ENCODE measurements around the gene ELOVL5.

ELOVL5 gene

DNA sequence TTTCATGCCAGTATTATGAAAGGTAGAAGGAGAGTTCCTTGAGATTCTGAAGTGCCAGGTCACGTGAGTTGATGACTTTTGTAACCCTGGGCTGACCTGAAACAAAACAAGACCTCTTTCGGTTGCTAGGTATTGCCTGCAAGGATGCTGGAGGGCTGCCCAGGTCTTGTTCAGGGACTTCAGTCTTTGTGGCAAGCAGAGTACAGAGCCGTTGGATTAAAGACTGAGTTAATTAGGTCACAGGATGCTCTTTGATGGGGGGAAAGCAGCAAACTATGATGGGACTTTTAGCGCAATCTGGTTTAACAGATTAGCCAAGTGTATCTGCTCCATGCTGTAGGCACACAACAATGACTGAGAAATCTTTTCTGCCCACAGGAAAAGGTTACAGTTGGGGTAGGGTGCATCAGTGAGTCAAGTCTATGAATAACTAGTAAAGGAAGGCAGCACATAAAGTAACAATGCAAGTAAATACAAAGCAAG, 12.8 kb upstream of the ELOVL5 start:
- Mint-ChIP-seq H3K36me3 (ENCODE audit: low read depth) (peaks cover 4% of the 10 kb centered on the region), H3K27ac (no peak overlapping the region), H3K4me1 (peaks cover 52% of the 10 kb centered on the region), H3K9me3 (peaks cover 25% of the 10 kb centered on the region), H3K27me3 (ENCODE audit: low read depth, poor library complexity) (peaks cover 7% of the 10 kb centered on the region), H3K4me3 (no peak overlapping the region)
- TF ChIP-seq, protein P1, sequence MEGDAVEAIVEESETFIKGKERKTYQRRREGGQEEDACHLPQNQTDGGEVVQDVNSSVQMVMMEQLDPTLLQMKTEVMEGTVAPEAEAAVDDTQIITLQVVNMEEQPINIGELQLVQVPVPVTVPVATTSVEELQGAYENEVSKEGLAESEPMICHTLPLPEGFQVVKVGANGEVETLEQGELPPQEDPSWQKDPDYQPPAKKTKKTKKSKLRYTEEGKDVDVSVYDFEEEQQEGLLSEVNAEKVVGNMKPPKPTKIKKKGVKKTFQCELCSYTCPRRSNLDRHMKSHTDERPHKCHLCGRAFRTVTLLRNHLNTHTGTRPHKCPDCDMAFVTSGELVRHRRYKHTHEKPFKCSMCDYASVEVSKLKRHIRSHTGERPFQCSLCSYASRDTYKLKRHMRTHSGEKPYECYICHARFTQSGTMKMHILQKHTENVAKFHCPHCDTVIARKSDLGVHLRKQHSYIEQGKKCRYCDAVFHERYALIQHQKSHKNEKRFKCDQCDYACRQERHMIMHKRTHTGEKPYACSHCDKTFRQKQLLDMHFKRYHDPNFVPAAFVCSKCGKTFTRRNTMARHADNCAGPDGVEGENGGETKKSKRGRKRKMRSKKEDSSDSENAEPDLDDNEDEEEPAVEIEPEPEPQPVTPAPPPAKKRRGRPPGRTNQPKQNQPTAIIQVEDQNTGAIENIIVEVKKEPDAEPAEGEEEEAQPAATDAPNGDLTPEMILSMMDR (IDR thresholded peaks at IDR 0.05), result no peak
- DNase-seq, result no peak

DNA sequence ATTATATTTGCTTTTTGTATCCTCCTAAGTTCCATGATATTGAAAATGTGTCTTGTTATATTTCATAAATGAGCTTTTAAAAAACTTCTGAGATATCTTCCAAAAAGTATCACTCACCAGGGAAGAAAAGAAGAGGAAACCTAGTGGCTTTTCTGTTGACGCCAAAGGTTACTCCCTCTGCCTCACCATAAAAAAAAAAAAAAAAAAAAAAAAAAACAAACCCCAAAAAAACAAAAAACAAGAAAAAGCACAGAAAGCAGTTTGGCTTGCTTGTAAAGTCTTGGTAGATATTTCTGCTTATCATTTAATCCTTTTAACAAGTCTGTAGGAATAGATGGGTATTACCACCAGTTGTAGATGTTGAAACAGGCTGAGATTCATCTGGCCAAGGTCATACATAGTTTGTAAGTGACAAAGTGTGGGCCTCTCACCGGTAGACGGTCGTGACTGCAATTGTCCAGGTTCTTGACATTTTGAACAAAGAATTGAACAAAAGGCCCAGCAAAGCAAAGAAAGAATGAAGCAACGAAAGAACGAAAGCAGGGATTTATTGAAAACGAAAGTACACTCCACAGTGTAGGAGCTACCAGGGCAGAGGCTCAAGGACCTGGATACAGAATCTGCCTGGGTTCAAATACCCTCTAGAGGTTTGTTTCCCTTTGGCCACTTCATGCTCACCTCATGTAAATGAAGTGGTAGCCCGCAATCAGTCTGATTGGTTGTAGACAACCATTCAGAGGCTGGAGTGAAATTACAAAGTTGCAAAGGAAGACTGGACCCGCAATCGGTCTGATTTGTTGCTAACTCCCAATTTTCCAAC, 11.6 kb upstream of the ELOVL5 start:
- peak overlapping the region; percentile 81 for H3K4me3 Mint-ChIP-seq
- DNase-seq, result no peak
- peaks cover 4% of the 10 kb centered on the region for H3K36me3 Mint-ChIP-seq (ENCODE audit: low read depth)
- peak overlapping the region; percentile 100 for H3K27ac Mint-ChIP-seq
- H3K4me1 Mint-ChIP-seq, result peaks cover 52% of the 10 kb centered on the region
- peaks cover 7% of the 10 kb centered on the region for H3K27me3 Mint-ChIP-seq (ENCODE audit: low read depth, poor library complexity)
- TF ChIP-seq, protein P1 (IDR thresholded peaks at IDR 0.05), result no peak
- H3K9me3 Mint-ChIP-seq, result peaks cover 25% of the 10 kb centered on the region

DNA sequence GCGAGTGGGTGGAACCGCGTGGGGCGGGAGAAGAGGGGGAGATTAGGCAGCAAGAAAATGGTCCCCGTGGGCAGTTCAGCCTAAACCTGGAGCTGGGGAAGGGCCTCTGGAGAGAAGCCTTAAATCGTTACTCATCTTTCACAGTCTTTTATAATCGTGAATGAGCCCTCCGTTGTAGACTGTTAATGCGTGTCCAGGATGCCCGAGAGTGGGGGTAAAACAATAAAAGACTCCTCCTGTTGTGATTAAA, 11.0 kb upstream of the ELOVL5 start:
- Mint-ChIP-seq H3K27me3 (ENCODE audit: low read depth, poor library complexity) (peaks cover 7% of the 10 kb centered on the region), H3K4me3 (peak overlapping the region; percentile 81), H3K36me3 (ENCODE audit: low read depth) (peaks cover 4% of the 10 kb centered on the region), H3K27ac (peak overlapping the region; percentile 100), H3K4me1 (peaks cover 52% of the 10 kb centered on the region), H3K9me3 (peaks cover 25% of the 10 kb centered on the region)
- TF ChIP-seq, protein P1 (IDR thresholded peaks at IDR 0.05), result no peak
- no peak for DNase-seq

DNA sequence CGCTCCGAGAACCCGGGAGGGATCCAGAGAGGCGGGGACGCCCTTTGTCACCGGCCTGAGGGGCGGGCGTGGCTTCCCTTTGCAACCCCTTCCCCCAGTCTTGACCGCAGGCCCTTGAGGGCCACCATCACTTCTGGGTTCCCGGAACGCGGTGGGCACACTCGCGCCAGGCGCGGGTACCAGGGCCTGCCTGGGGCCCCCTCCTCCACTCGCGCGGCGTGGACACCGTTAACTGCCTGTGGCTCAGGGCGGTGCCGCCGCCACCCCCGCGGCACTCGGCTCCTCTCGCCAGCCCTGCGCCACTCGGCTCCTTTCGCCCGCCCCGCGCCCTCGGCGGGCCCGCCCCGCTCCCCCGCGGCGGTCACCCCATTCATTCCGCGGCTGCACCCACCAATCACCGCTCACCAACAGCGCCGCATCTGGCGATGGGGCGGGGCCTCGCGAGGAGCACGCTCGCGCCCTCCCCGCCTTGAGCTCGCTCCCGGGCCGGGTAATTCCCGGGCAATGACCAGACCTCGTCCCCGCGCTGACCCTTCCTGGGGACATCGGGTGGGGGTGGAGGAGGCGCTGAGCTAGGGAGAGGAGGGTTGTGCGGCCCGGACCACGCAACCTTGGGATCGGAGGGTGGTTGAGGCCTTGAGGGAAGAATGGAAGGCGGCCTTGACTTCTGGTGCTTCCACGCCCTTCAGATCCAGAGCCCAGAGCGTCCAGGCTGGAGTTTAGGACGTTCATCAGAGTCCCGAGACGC, 10.5 kb upstream of the ELOVL5 start:
- TF ChIP-seq, protein P1 (IDR thresholded peaks at IDR 0.05), result no peak
- Mint-ChIP-seq H3K27me3 (ENCODE audit: low read depth, poor library complexity) (peaks cover 7% of the 10 kb centered on the region), H3K4me1 (peaks cover 52% of the 10 kb centered on the region), H3K4me3 (peak overlapping the region; percentile 81), H3K27ac (peak overlapping the region; percentile 100), H3K36me3 (ENCODE audit: low read depth) (peaks cover 4% of the 10 kb centered on the region), H3K9me3 (peaks cover 25% of the 10 kb centered on the region)
- peak; percentile 94 for DNase-seq

DNA sequence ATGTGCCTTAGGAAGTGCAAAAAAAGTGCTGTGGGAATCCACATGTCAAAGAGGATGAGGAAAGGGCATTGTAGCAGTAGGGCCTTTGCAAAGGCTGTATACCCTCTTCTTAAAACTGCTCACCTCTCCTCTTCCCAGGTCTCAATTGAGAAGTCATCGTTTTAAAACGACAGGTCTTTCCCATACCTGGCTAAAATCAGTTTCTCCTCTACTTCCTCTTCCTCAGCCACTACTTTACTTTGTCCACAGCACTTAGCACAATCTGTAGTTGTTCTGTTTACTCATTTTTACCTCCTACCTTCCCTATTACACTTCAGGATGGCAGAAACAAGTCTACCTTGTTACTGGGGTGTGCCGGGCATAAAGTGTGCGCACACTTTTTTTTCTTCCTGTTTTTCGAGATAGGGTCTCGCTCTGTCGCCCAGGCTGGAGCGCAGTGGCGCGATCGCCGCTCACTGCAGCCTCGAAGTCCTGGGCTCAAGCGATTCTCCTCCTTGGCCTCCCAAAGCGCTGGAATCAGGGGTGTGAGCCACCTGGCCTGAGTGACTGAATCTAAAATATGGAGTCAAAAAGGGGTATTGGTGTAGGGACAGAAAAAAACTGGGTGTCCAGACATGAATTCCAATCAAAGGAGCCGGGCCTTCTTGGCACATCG, 9.8 kb upstream of the ELOVL5 start:
- peak overlapping the region; percentile 80 for H3K4me3 Mint-ChIP-seq
- peak overlapping the region; percentile 99 for H3K27ac Mint-ChIP-seq
- H3K4me1 Mint-ChIP-seq, result peaks cover 52% of the 10 kb centered on the region
- peaks cover 7% of the 10 kb centered on the region for H3K27me3 Mint-ChIP-seq (ENCODE audit: low read depth, poor library complexity)
- peaks cover 25% of the 10 kb centered on the region for H3K9me3 Mint-ChIP-seq
- peaks cover 4% of the 10 kb centered on the region for H3K36me3 Mint-ChIP-seq (ENCODE audit: low read depth)
- no peak for DNase-seq
- TF ChIP-seq, protein P1 (IDR thresholded peaks at IDR 0.05), result no peak
